ENCODE results near the gene PIGZ. TPM values are rescaled to one million over a fixed set of nuclear protein-coding genes. Genes with fewer than 3 reads are reported as not detected.

PIGZ gene
- total RNA-seq, 6 experiments from 2014 or later, result 2.9 to 4.3 (median 3.7) TPM

GRCh38 chr3:197002701-197003454 lies 34.2 kb upstream of the PIGZ start:
- peaks cover 2% of the 10 kb centered on the region for H3K27me3 Mint-ChIP-seq (ENCODE audit: insufficient read depth)
- peak; percentile 83 for TF ChIP-seq CTCF (IDR thresholded peaks at IDR 0.05)
- peak; percentile 33 for DNase-seq
- H3K9me3 Mint-ChIP-seq, result no peaks in the 10 kb centered on the region
- no peak overlapping the region; the same call in 1 of the 2 replicates for H3K27ac Mint-ChIP-seq
- no peaks in the 10 kb centered on the region for H3K36me3 Mint-ChIP-seq (ENCODE audit: low read depth)
- peak overlapping the region; percentile 81 for H3K4me3 Mint-ChIP-seq
- peaks cover 6% of the 10 kb centered on the region for H3K4me1 Mint-ChIP-seq (ENCODE audit: low read depth)

GRCh38 chr3:197001972-197002700 lies 33.5 kb upstream of the PIGZ start:
- H3K4me3 Mint-ChIP-seq, result peak overlapping the region; percentile 72
- no peak for TF ChIP-seq CTCF (IDR thresholded peaks at IDR 0.05)
- no peaks in the 10 kb centered on the region for H3K36me3 Mint-ChIP-seq (ENCODE audit: low read depth)
- H3K27ac Mint-ChIP-seq, result peak overlapping the region; percentile 75
- no peaks in the 10 kb centered on the region for H3K9me3 Mint-ChIP-seq
- DNase-seq, result no peak
- peaks cover 6% of the 10 kb centered on the region for H3K4me1 Mint-ChIP-seq (ENCODE audit: low read depth)
- peaks cover 2% of the 10 kb centered on the region for H3K27me3 Mint-ChIP-seq (ENCODE audit: insufficient read depth)

- no peaks in the 10 kb centered on the region for H3K9me3 Mint-ChIP-seq
- H3K27me3 Mint-ChIP-seq (ENCODE audit: insufficient read depth), result peaks cover 2% of the 10 kb centered on the region
- no peaks in the 10 kb centered on the region for H3K36me3 Mint-ChIP-seq (ENCODE audit: low read depth)
- peak overlapping the region; percentile 72 for H3K4me3 Mint-ChIP-seq
- TF ChIP-seq CTCF (IDR thresholded peaks at IDR 0.05), result no peak
- H3K27ac Mint-ChIP-seq, result peak overlapping the region; percentile 75
- DNase-seq, result no peak
- H3K4me1 Mint-ChIP-seq (ENCODE audit: low read depth), result peaks cover 6% of the 10 kb centered on the region
Observed at GRCh38 chr3:197001106-197001971, 32.7 kb upstream of the PIGZ start.

- Mint-ChIP-seq H3K9me3 (no peaks in the 10 kb centered on the region), H3K27ac (no peak overlapping the region), H3K36me3 (ENCODE audit: low read depth) (no peaks in the 10 kb centered on the region), H3K4me3 (no peak overlapping the region), H3K4me1 (ENCODE audit: low read depth) (peaks cover 6% of the 10 kb centered on the region), H3K27me3 (ENCODE audit: insufficient read depth) (peaks cover 2% of the 10 kb centered on the region)
- TF ChIP-seq CTCF (IDR thresholded peaks at IDR 0.05), result no peak
- DNase-seq, result peak; percentile 15
Observed at GRCh38 chr3:197000211-197000610, 31.6 kb upstream of the PIGZ start.

GRCh38 chr3:196998966-196999760 lies 30.5 kb upstream of the PIGZ start:
- Mint-ChIP-seq H3K9me3 (no peaks in the 10 kb centered on the region), H3K27me3 (ENCODE audit: insufficient read depth) (peaks cover 2% of the 10 kb centered on the region), H3K36me3 (ENCODE audit: low read depth) (no peaks in the 10 kb centered on the region), H3K4me1 (ENCODE audit: low read depth) (peaks cover 6% of the 10 kb centered on the region), H3K4me3 (no peak overlapping the region), H3K27ac (no peak overlapping the region)
- DNase-seq, result no peak
- no peak for TF ChIP-seq CTCF (IDR thresholded peaks at IDR 0.05)
